ENCODE results near the gene AHI1. TPM values are rescaled to one million over a fixed set of nuclear protein-coding genes. Genes with fewer than 3 reads are reported as not detected.

Gene AHI1
- polyA plus RNA-seq, 1 donor, result 26.5 TPM

GRCh38 chr6:135285165-135285564 is 212.4 kb downstream of the AHI1 start:
- Histone ChIP-seq H3K4me1 (ENCODE audit: control insufficient read depth, insufficient read depth, low read length) (no peaks in the 10 kb centered on the region), H3K27me3 (ENCODE audit: control insufficient read depth, insufficient read depth, low read length) (no peaks in the 10 kb centered on the region), H3K9me3 (ENCODE audit: control insufficient read depth, low read depth, low read length) (no peaks in the 10 kb centered on the region), H3K4me3 (ENCODE audit: low read length) (no peak overlapping the region), H3K27ac (ENCODE audit: low read length) (no peak overlapping the region), H3K36me3 (ENCODE audit: control insufficient read depth, insufficient read depth, low read length) (no peaks in the 10 kb centered on the region)
- DNase-seq, result no peak
- 100% methylated on average over 1 of the region's 2 CpGs for WGBS (ENCODE audit: insufficient coverage, low lambda C conversion rate)

- no peak overlapping the region for H3K4me3 ChIP-seq (ENCODE audit: low read length)
- no peaks in the 10 kb centered on the region for H3K36me3 ChIP-seq (ENCODE audit: control insufficient read depth, insufficient read depth, low read length)
- no peak overlapping the region for H3K27ac ChIP-seq (ENCODE audit: low read length)
- no peak for DNase-seq
- H3K9me3 ChIP-seq (ENCODE audit: control insufficient read depth, low read depth, low read length), result no peaks in the 10 kb centered on the region
- H3K27me3 ChIP-seq (ENCODE audit: control insufficient read depth, insufficient read depth, low read length), result no peaks in the 10 kb centered on the region
- H3K4me1 ChIP-seq (ENCODE audit: control insufficient read depth, insufficient read depth, low read length), result no peaks in the 10 kb centered on the region
- 100% methylated on average over 1 of the region's 2 CpGs for WGBS (ENCODE audit: insufficient coverage, low lambda C conversion rate)
These were observed 213.6 kb downstream of the AHI1 start for GRCh38 chr6:135283926-135284325.

GRCh38 chr6:135282395-135282794 is 215.1 kb downstream of the AHI1 start:
- Histone ChIP-seq H3K27ac (ENCODE audit: low read length) (no peak overlapping the region), H3K4me1 (ENCODE audit: control insufficient read depth, insufficient read depth, low read length) (no peaks in the 10 kb centered on the region), H3K9me3 (ENCODE audit: control insufficient read depth, low read depth, low read length) (no peaks in the 10 kb centered on the region), H3K36me3 (ENCODE audit: control insufficient read depth, insufficient read depth, low read length) (no peaks in the 10 kb centered on the region), H3K27me3 (ENCODE audit: control insufficient read depth, insufficient read depth, low read length) (no peaks in the 10 kb centered on the region), H3K4me3 (ENCODE audit: low read length) (no peak overlapping the region)
- DNase-seq, result no peak

GRCh38 chr6:135281964-135282363 is 215.6 kb downstream of the AHI1 start:
- no peak for DNase-seq
- Histone ChIP-seq H3K27me3 (ENCODE audit: control insufficient read depth, insufficient read depth, low read length) (no peaks in the 10 kb centered on the region), H3K36me3 (ENCODE audit: control insufficient read depth, insufficient read depth, low read length) (no peaks in the 10 kb centered on the region), H3K9me3 (ENCODE audit: control insufficient read depth, low read depth, low read length) (no peaks in the 10 kb centered on the region), H3K27ac (ENCODE audit: low read length) (no peak overlapping the region), H3K4me1 (ENCODE audit: control insufficient read depth, insufficient read depth, low read length) (no peaks in the 10 kb centered on the region), H3K4me3 (ENCODE audit: low read length) (no peak overlapping the region)
- 100% methylated on average over 1 of the region's 4 CpGs for WGBS (ENCODE audit: insufficient coverage, low lambda C conversion rate)

- WGBS (ENCODE audit: insufficient coverage, low lambda C conversion rate), result 89% methylated on average over 2 of the region's 2 CpGs
- no peak for DNase-seq
These were observed 216.3 kb downstream of the AHI1 start for GRCh38 chr6:135281227-135281626.

DNA sequence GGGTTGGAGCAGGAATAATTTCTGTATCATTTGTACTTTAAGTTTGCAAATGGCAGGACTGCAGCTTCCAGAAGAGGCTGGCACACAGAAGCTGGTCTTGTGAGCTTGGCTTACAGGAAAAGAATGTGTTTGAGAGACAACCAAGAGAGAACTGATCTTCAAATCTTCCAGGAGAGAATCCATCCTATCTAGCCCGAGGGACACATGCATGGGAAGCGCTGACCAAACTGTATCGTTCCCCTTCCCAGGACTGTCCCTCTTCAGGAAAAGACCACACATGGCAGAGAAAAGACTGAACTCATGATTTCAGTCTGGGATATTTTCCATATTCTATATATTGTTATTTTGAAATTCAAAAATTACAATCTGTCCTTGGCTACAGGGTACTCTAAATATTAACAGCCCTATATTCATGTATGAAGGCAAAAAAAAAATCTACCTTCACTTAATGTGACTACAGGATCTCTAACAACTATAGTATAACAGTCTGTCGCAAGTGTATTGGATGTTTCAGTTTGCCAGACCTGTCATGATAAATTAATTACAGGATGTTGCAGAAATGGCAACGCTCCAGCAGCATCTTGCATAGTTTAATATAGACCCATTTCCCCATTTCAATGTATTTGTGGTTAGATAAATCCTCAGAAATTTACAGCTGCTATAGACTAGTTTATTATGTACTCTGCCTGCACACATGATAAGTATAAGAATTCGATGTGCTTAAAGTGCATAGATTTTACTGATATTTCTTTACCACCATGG is 217.0 kb downstream of the AHI1 start:
- no peaks in the 10 kb centered on the region for H3K4me1 ChIP-seq (ENCODE audit: control insufficient read depth, insufficient read depth, low read length)
- 80% methylated on average over 1 of the region's 6 CpGs for WGBS (ENCODE audit: insufficient coverage, low lambda C conversion rate)

More at GRCh38 chr6:135281227-135281626, 216.3 kb downstream of the AHI1 start:
- Histone ChIP-seq H3K27me3 (ENCODE audit: control insufficient read depth, insufficient read depth, low read length) (no peaks in the 10 kb centered on the region), H3K4me3 (ENCODE audit: low read length) (no peak overlapping the region), H3K9me3 (ENCODE audit: control insufficient read depth, low read depth, low read length) (no peaks in the 10 kb centered on the region), H3K36me3 (ENCODE audit: control insufficient read depth, insufficient read depth, low read length) (no peaks in the 10 kb centered on the region), H3K27ac (ENCODE audit: low read length) (no peak overlapping the region), H3K4me1 (ENCODE audit: control insufficient read depth, insufficient read depth, low read length) (no peaks in the 10 kb centered on the region)

DNA sequence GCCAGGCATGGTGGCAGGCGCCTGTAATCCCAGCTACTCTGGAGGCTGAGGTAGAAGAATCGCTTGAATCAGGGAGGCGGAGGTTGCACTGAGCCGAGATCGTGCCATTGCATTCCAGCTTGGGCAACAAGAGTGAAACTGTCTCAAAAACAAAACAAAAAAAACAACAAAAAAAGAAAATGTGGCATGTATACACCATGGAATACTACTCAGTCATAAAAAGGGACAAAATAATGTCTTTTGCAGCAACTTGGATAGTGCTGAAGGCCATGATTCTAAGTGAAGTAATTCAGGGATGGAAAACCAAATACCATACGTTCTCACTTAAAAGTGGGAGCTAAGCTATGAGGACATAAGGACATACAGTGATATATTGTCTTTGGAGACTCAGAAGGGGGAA is 220.1 kb downstream of the AHI1 start:
- H3K4me1 ChIP-seq (ENCODE audit: control insufficient read depth, insufficient read depth, low read length), result no peaks in the 10 kb centered on the region
- WGBS (ENCODE audit: insufficient coverage, low lambda C conversion rate), result no CpG with 5 or more reads among the region's 6 CpGs
- H3K36me3 ChIP-seq (ENCODE audit: control insufficient read depth, insufficient read depth, low read length), result no peaks in the 10 kb centered on the region
- H3K27me3 ChIP-seq (ENCODE audit: control insufficient read depth, insufficient read depth, low read length), result no peaks in the 10 kb centered on the region
- no peaks in the 10 kb centered on the region for H3K9me3 ChIP-seq (ENCODE audit: control insufficient read depth, low read depth, low read length)
- H3K4me3 ChIP-seq (ENCODE audit: low read length), result no peak overlapping the region
- no peak overlapping the region for H3K27ac ChIP-seq (ENCODE audit: low read length)
- no peak for DNase-seq

More for the DNA sequence above, 217.0 kb downstream of the AHI1 start:
- DNase-seq, result no peak
- Histone ChIP-seq H3K4me3 (ENCODE audit: low read length) (no peak overlapping the region), H3K27ac (ENCODE audit: low read length) (no peak overlapping the region), H3K27me3 (ENCODE audit: control insufficient read depth, insufficient read depth, low read length) (no peaks in the 10 kb centered on the region), H3K36me3 (ENCODE audit: control insufficient read depth, insufficient read depth, low read length) (no peaks in the 10 kb centered on the region), H3K9me3 (ENCODE audit: control insufficient read depth, low read depth, low read length) (no peaks in the 10 kb centered on the region)

- Histone ChIP-seq H3K4me1 (ENCODE audit: control insufficient read depth, insufficient read depth, low read length) (peaks cover 21% of the 10 kb centered on the region), H3K27me3 (ENCODE audit: control insufficient read depth, insufficient read depth, low read length) (no peaks in the 10 kb centered on the region), H3K4me3 (ENCODE audit: low read length) (no peak overlapping the region), H3K9me3 (ENCODE audit: control insufficient read depth, low read depth, low read length) (no peaks in the 10 kb centered on the region), H3K27ac (ENCODE audit: low read length) (no peak overlapping the region), H3K36me3 (ENCODE audit: control insufficient read depth, insufficient read depth, low read length) (no peaks in the 10 kb centered on the region)
- 65% methylated on average over 2 of the region's 5 CpGs for WGBS (ENCODE audit: insufficient coverage, low lambda C conversion rate)
- peak in 1 of 2 donors; percentile 27 for DNase-seq
These were observed 222.8 kb downstream of the AHI1 start for GRCh38 chr6:135274561-135275293.

GRCh38 chr6:135271626-135272025 is 225.9 kb downstream of the AHI1 start:
- no peak overlapping the region for H3K4me3 ChIP-seq (ENCODE audit: low read length)
- H3K36me3 ChIP-seq (ENCODE audit: control insufficient read depth, insufficient read depth, low read length), result no peaks in the 10 kb centered on the region
- no CpG with 5 or more reads among the region's 6 CpGs for WGBS (ENCODE audit: insufficient coverage, low lambda C conversion rate)
- H3K4me1 ChIP-seq (ENCODE audit: control insufficient read depth, insufficient read depth, low read length), result peaks cover 48% of the 10 kb centered on the region
- no peaks in the 10 kb centered on the region for H3K9me3 ChIP-seq (ENCODE audit: control insufficient read depth, low read depth, low read length)
- DNase-seq, result no peak
- H3K27ac ChIP-seq (ENCODE audit: low read length), result peak overlapping the region; percentile 94
- no peaks in the 10 kb centered on the region for H3K27me3 ChIP-seq (ENCODE audit: control insufficient read depth, insufficient read depth, low read length)

DNA sequence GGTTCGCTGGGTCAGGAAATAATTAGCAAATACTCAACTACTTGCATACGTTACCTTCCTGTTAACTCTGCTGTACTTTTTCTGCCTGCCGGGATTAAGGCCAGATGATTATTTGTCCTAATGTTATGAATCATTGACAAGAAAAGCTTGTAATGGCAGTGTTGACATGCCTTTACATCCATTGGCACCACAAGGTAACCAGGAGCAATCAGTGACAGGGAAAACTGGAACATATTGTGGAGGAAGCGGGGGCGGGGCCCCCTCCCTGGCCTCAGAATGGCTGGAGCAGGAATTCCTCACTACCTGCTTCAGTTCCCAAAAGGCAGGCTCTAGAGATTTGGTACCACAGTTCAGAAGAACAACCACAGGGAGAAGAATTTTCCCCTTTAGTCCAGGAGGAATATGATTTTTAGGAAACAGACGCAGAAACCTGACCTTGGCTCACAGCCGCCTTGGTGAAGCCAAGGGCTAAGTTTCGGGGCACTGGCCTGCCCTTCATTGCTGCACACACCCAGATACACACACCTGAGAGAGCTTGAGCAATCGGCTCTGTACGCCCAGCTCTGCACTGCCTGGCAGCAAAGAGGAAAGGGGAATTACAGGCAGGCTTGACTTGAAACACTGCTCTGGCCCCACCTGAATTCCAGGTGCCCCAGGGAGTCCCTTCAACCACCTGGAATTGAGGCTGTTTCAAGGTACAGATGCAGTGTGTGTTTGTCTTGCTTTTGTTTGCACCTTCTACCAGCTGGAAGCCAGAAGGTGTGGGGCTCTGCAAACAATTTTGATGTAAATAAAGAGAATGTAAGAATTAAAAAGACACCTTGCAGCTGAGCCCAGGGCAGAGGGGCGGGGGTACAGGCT is 226.6 kb downstream of the AHI1 start:
- Histone ChIP-seq H3K27ac (ENCODE audit: low read length) (peak overlapping the region; percentile 94), H3K27me3 (ENCODE audit: control insufficient read depth, insufficient read depth, low read length) (no peaks in the 10 kb centered on the region), H3K4me1 (ENCODE audit: control insufficient read depth, insufficient read depth, low read length) (peaks cover 51% of the 10 kb centered on the region), H3K36me3 (ENCODE audit: control insufficient read depth, insufficient read depth, low read length) (no peaks in the 10 kb centered on the region), H3K4me3 (ENCODE audit: low read length) (no peak overlapping the region), H3K9me3 (ENCODE audit: control insufficient read depth, low read depth, low read length) (no peaks in the 10 kb centered on the region)
- 33% methylated on average over 1 of the region's 11 CpGs for WGBS (ENCODE audit: insufficient coverage, low lambda C conversion rate)
- DNase-seq, result peak; percentile 88 to 95
